HepG2 (cell line): ENCODE results near the gene FUZ.

ENCODE experiments used
- ATF2 ChIP-seq: sonication (generic); formaldehyde crosslinking; IDR thresholded peaks from 2 replicates; pipeline ENCODE4 v1.4.0; 2020; ENCODE audit warnings: missing genetic modification reagents
- E2F1 ChIP-seq: sonication (generic); formaldehyde crosslinking; IDR thresholded peaks from 2 replicates; pipeline ENCODE4 v1.5.0; 2020; ENCODE audit warnings: missing genetic modification reagents
- E2F2 ChIP-seq: sonication (generic); formaldehyde crosslinking; IDR thresholded peaks from 2 replicates; pipeline ENCODE4 v1.4.0; 2020; ENCODE audit warnings: missing genetic modification reagents, borderline replicate concordance
- KDM5A ChIP-seq: fragments of 200-600 bp; sonication (generic); IDR thresholded peaks from 2 replicates; pipeline ENCODE4 v1.7.0; 2018; ENCODE audit warnings: antibody characterized with exemption, mild to moderate bottlenecking, low read length, borderline replicate concordance
- MYNN ChIP-seq: sonication (generic); formaldehyde crosslinking; IDR thresholded peaks from 2 replicates; pipeline ENCODE4 v1.4.0; 2020; ENCODE audit warnings: mild to moderate bottlenecking, low read depth, missing genetic modification reagents
- POLR2AphosphoS5 ChIP-seq: IDR thresholded peaks from 2 replicates; pipeline ENCODE4 v1.6.1; 2012; ENCODE audit warnings: low read depth, low read length
- RNF2 ChIP-seq: fragments of 450-650 bp; conservative IDR thresholded peaks from 2 replicates; pipeline ENCODE4 v1.6.1; 2016; ENCODE audit warnings: low read depth
- SNRNP70 ChIP-seq: fragments of 200-400 bp; formaldehyde crosslinking; IDR thresholded peaks from 2 replicates; pipeline ENCODE4 v1.6.1; 2017; ENCODE audit warnings: mild to moderate bottlenecking, low read depth, low read length, moderate library complexity
- TBP ChIP-seq: sonication (generic); formaldehyde crosslinking; IDR thresholded peaks from 2 replicates; pipeline ENCODE4 v1.5.0; 2020; ENCODE audit warnings: missing genetic modification reagents
- ZNF530 ChIP-seq: sonication (generic); formaldehyde crosslinking; IDR thresholded peaks from 2 replicates; pipeline ENCODE4 v1.5.0; 2020; ENCODE audit warnings: low read depth, mild to moderate bottlenecking, missing genetic modification reagents
- ZNF790 ChIP-seq: sonication (generic); formaldehyde crosslinking; IDR thresholded peaks from 2 replicates; pipeline ENCODE4 v1.8.0; 2022; ENCODE audit warnings: missing genetic modification reagents, mild to moderate bottlenecking, borderline replicate concordance

GRCh38 chr19:49854378-49855263 lies 41.5 kb upstream of the FUZ start:
- TF ChIP-seq MYNN (CRISPR knock-in tag), result no peak
- no peak for TF ChIP-seq SNRNP70
- no peak for TF ChIP-seq POLR2AphosphoS5
- no peak for TF ChIP-seq E2F2 (CRISPR knock-in tag)
- no peak for TF ChIP-seq TBP (CRISPR knock-in tag)
- TF ChIP-seq ATF2 (CRISPR knock-in tag), result no peak
- no peak for TF ChIP-seq RNF2
- no peak for TF ChIP-seq KDM5A
- TF ChIP-seq ZNF530 (CRISPR knock-in tag), result no peak
- no peak for TF ChIP-seq ZNF790 (CRISPR knock-in tag)
- no peak for TF ChIP-seq E2F1 (CRISPR knock-in tag)
